HCT116 (cell line): ENCODE results near the gene ATG9A. TPM values are rescaled to one million over a fixed set of nuclear protein-coding genes. Genes with fewer than 3 reads are reported as not detected.

Experiments used
- ATAC-seq: fragments of 200-7000 bp; cut with Tn5 transposase; 2 replicates; pipeline ENCODE4 v1.9.1; 2020; ENCODE audit warnings: mild to moderate bottlenecking, moderate library complexity
- BruUV-seq: library from RNA; stranded (reverse); fragments of 400-500 nt; replicated peaks from 2 replicates; lab custom pipeline; 2021; lab: Mats Ljungman, UMichigan
- CTCF ChIA-PET: fragments of 300-600 bp; sonication (Branson Sonifier 250); formaldehyde crosslinking; loops from one replicate; lab custom pipeline; 2021; ENCODE audit warnings: antibody characterized with exemption; lab: Charles Lee
- POLR2A ChIA-PET: fragments of 300-600, 350-600 bp; sonication (Branson Sonifier 250); formaldehyde crosslinking; loops from one replicate; lab custom pipeline; 2021; ENCODE audit warnings: antibody characterized with exemption; lab: Charles Lee
- RAD21 ChIA-PET, 2 experiments: fragments of 300-600 bp; sonication (Branson Sonifier 250); formaldehyde crosslinking; loops; one replicate each; lab custom pipeline; 2023; ENCODE audit warnings: low total read pairs in 2 of 2; ENCODE audit not compliant: uncharacterized antibody in 2 of 2, unreplicated experiment in 2 of 2, low non-redundant PET in 1 of 2; lab: Charles Lee
- DNase-seq: peaks from one replicate; pipeline ENCODE4 v3.0.0-alpha.2; 2010; ENCODE audit warnings: low read depth, low spot score
- H2AFZ ChIP-seq: fragments of 200-600 bp; shearing (Covaris generic), sonication (generic); 2 replicates; pipeline ENCODE4 v1.6.1; 2017; ENCODE audit warnings: low read depth, mixed run types, mixed read lengths, antibody characterized with exemption, low read length; ENCODE audit not compliant: poor library complexity, severe bottlenecking
- H3K27ac ChIP-seq: 2 replicates; pipeline ENCODE4 v1.5.1; 2012; ENCODE audit warnings: low read depth, low read length
- H3K27me3 ChIP-seq: fragments of 200-600 bp; sonication (generic); 2 replicates; pipeline ENCODE4 v1.6.1; 2016; ENCODE audit warnings: mixed run types, low read length, mixed read lengths; ENCODE audit not compliant: insufficient read depth
- H3K36me3 ChIP-seq, 2 experiments: fragments of 200-500 bp in 1 of 2; fragments of 200-600 bp in 1 of 2; sonication (Bioruptor generic) in 1 of 2; sonication (generic) in 1 of 2; 2 replicates each; pipeline versions ENCODE4 v1.5.1 to v1.6.1; 2014 to 2016; ENCODE audit warnings: low read length in 2 of 2, inconsistent platforms in 1 of 2, mixed read lengths in 1 of 2, mixed run types in 1 of 2; ENCODE audit not compliant: insufficient read depth in 2 of 2, control insufficient read depth in 1 of 2
- H3K4me1 ChIP-seq, 2 experiments: fragments of 200-600 bp in 1 of 2; sonication (generic) in 1 of 2; 2 replicates each; pipeline versions ENCODE4 v1.5.1 to v1.6.1; 2012 to 2017; ENCODE audit warnings: low read length in 2 of 2, inconsistent platforms in 1 of 2, mild to moderate bottlenecking in 1 of 2, mixed read lengths in 1 of 2, mixed run types in 1 of 2, moderate library complexity in 1 of 2; ENCODE audit not compliant: insufficient read depth in 2 of 2, control insufficient read depth in 1 of 2
- H3K4me2 ChIP-seq: fragments of 200-600 bp; sonication (generic); 2 replicates; pipeline ENCODE4 v1.6.1; 2017; ENCODE audit warnings: mixed run types, low read length, mixed read lengths
- H3K4me3 ChIP-seq, 2 experiments: fragments of 200-600 bp in 1 of 2; sonication (generic) in 1 of 2; replicated peaks in 1 of 2; 2 replicates each; pipeline ENCODE4 v1.5.1; 2011 to 2016; ENCODE audit warnings: low read length in 2 of 2, control low read depth in 1 of 2, low read depth in 1 of 2, mild to moderate bottlenecking in 1 of 2, mixed read lengths in 1 of 2, mixed run types in 1 of 2
- H3K79me2 ChIP-seq: fragments of 200-600 bp; sonication (generic); 2 replicates; pipeline ENCODE4 v1.6.1; 2017; ENCODE audit warnings: mild to moderate bottlenecking, mixed run types, low read length, moderate library complexity, mixed read lengths; ENCODE audit not compliant: insufficient read depth
- H3K9ac ChIP-seq: fragments of 200-600 bp; sonication (generic); 2 replicates; pipeline ENCODE4 v1.6.1; 2016; ENCODE audit warnings: low read length, mixed read lengths
- H3K9me2 ChIP-seq: fragments of 200-600 bp; sonication (generic), shearing (Covaris generic); 2 replicates; pipeline ENCODE4 v1.6.1; 2017; ENCODE audit warnings: mixed run types, mild to moderate bottlenecking, moderate library complexity; ENCODE audit not compliant: insufficient read depth
- H3K9me3 ChIP-seq, 2 experiments: fragments of 200-500 bp in 1 of 2; fragments of 200-600 bp in 1 of 2; sonication (Bioruptor generic) in 1 of 2; sonication (generic) in 1 of 2; 2 replicates each; pipeline ENCODE4 v1.6.1; 2014 to 2017; ENCODE audit warnings: low read length in 2 of 2, mixed read lengths in 2 of 2, inconsistent platforms in 1 of 2, low read depth in 1 of 2, mild to moderate bottlenecking in 1 of 2, mixed run types in 1 of 2, moderate library complexity in 1 of 2; ENCODE audit not compliant: control insufficient read depth in 1 of 2, insufficient read depth in 1 of 2
- H4K20me1 ChIP-seq: fragments of 200-600 bp; sonication (generic), shearing (Covaris generic); 2 replicates; pipeline ENCODE4 v1.6.1; 2017; ENCODE audit warnings: mixed run types, mild to moderate bottlenecking, moderate library complexity; ENCODE audit not compliant: insufficient read depth
- CBX3 ChIP-seq: IDR thresholded peaks from 2 replicates; pipeline ENCODE4 v1.6.1; 2012; ENCODE audit warnings: low read depth
- CTCF ChIP-seq, 3 experiments: fragments of 200-600 bp in 1 of 3; sonication (generic) in 1 of 3; IDR thresholded peaks in 2 of 3; conservative IDR thresholded peaks in 1 of 3; 2 replicates each; pipeline ENCODE4 v1.5.1; 2012 to 2017; ENCODE audit warnings: low read depth in 2 of 3, low read length in 2 of 3, antibody characterized with exemption in 1 of 3, borderline replicate concordance in 1 of 3, control low read depth in 1 of 3, mild to moderate bottlenecking in 1 of 3, mixed read lengths in 1 of 3, mixed run types in 1 of 3, moderate library complexity in 1 of 3; ENCODE audit not compliant: insufficient read depth in 1 of 3
- EZH2 ChIP-seq: fragments of 200-600 bp; sonication (generic); IDR thresholded peaks from 2 replicates; pipeline ENCODE4 v1.6.1; 2017; ENCODE audit warnings: antibody characterized with exemption, mixed run types
- FOSL1 ChIP-seq: IDR thresholded peaks from 2 replicates; pipeline ENCODE4 v1.6.1; 2012; ENCODE audit warnings: low read depth
- MAX ChIP-seq: IDR thresholded peaks from 2 replicates; pipeline ENCODE4 v1.6.1; 2012
- POLR2A ChIP-seq: IDR thresholded peaks from 2 replicates; pipeline ENCODE4 v1.7.0; 2011; ENCODE audit warnings: borderline replicate concordance; ENCODE audit not compliant: insufficient read depth, insufficient read length; ENCODE audit errors: extremely low read depth
- POLR2AphosphoS5 ChIP-seq: IDR thresholded peaks from 2 replicates; pipeline ENCODE4 v1.6.1; 2011; ENCODE audit warnings: mild to moderate bottlenecking, low read depth, low read length, moderate library complexity
- RAD21 ChIP-seq: IDR thresholded peaks from 2 replicates; pipeline ENCODE4 v1.6.1; 2012; ENCODE audit warnings: low read depth, mild to moderate bottlenecking
- SP1 ChIP-seq: IDR thresholded peaks from 2 replicates; pipeline ENCODE4 v1.6.1; 2012; ENCODE audit warnings: low read depth
- intact Hi-C: fragments of 100-400 bp; cut with micrococcal nuclease; formaldehyde crosslinking; loops from 2 replicates; pipeline ENCODE4 v1.10.0; 2022
- total RNA-seq: library from RNA; stranded (reverse); gene quantifications from one replicate; pipeline ENCODE4 v1.2.1, GENCODE V29; 2021; ENCODE audit not compliant: unreplicated experiment

Gene ATG9A
- total RNA-seq, 1 experiment from 2014 or later, result 51.8 TPM

GRCh38 chr2:219213486-219214071, 15.9 kb downstream of the ATG9A start:
- Histone ChIP-seq H3K79me2 (no peaks in the 10 kb centered on the region), H4K20me1 (no peaks in the 10 kb centered on the region), H3K27ac (no peak overlapping the region), H3K9me3 (no peaks in the 10 kb centered on the region), H3K9me2 (no peaks in the 10 kb centered on the region), H3K4me2 (no peak overlapping the region), H3K36me3 (peaks cover 8 to 22% of the 10 kb centered on the region in 2 experiments; a peak in 3 of 4 replicates), H3K4me3 (no peak overlapping the region), H3K4me1 (peaks cover 4 to 25% of the 10 kb centered on the region in 2 experiments; a peak in 3 of 4 replicates), H2AFZ (no peak overlapping the region), H3K27me3 (no peaks in the 10 kb centered on the region), H3K9ac (no peak overlapping the region)
- ChIA-PET CTCF (no interaction called here), RAD21 (no interaction called here), POLR2A (no interaction called here)
- no peak for DNase-seq
- ATAC-seq, result no peak
- intact Hi-C loops, result no loop called here
- TF ChIP-seq POLR2A (no peak), FOSL1 (no peak)
- no TSS peak for BruUV-seq

DNA sequence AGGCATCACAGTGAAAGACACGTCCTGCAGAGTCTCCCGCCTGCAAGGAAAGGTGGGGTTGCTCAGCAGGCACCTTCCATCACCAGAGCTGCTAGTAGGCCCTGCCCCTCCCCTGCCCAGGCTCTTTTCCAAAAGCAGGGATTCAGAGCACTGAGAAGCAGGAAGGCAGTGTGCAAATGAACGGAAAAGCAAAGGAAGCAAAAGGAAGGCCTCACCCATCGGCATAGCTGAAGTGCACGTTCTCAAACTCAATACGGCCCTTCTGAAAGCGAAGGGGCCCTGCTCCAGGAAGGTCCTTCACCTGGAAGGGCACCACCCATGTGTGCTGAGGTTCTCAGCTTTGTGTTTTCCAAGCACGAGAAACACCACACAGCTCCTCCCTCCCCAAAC, 16.4 kb downstream of the ATG9A start:
- DNase-seq (no peak), ATAC-seq (no peak)
- Histone ChIP-seq H3K79me2 (no peaks in the 10 kb centered on the region), H4K20me1 (no peaks in the 10 kb centered on the region), H3K4me1 (peaks cover 4 to 19% of the 10 kb centered on the region in 2 experiments; a peak in 3 of 4 replicates), H3K4me2 (no peak overlapping the region), H2AFZ (no peak overlapping the region), H3K27me3 (no peaks in the 10 kb centered on the region), H3K36me3 (peaks cover 10 to 23% of the 10 kb centered on the region in 2 experiments; a peak in 3 of 4 replicates), H3K27ac (no peak overlapping the region), H3K9me3 (no peaks in the 10 kb centered on the region), H3K9ac (no peak overlapping the region), H3K4me3 (no peak overlapping the region)
- CTCF ChIA-PET, result no interaction called here
- RAD21 ChIA-PET, result no interaction called here
- intact Hi-C loops, result no loop called here
- BruUV-seq, result no TSS peak
- no peak for TF ChIP-seq POLR2AphosphoS5
- TF ChIP-seq CTCF (IDR thresholded peaks at IDR 0.05 in 2 of 3, conservative IDR thresholded peaks at IDR 0.05 in 1 of 3; ENCODE audit: borderline replicate concordance in 1 of 3, insufficient read depth in 1 of 3, low read depth in 2 of 3, low read length in 2 of 3), result no peak
- no peak for TF ChIP-seq SP1
- TF ChIP-seq EZH2, result no peak
- no peak for TF ChIP-seq MAX
- no peak for TF ChIP-seq CBX3
- TF ChIP-seq POLR2A, result no peak
- no peak for TF ChIP-seq RAD21
- no peak for TF ChIP-seq FOSL1
- TF ChIP-seq, all 23 proteins: peak for 0
- POLR2A ChIA-PET, result no interaction called here
- no peaks in the 10 kb centered on the region for H3K9me2 ChIP-seq
